HL-60 (cell line): Measurements from ENCODE around the gene STIM2.

Experiments used
- GABPA ChIP-seq: IDR thresholded peaks from 2 replicates; pipeline ENCODE4 v1.6.1; 2012; ENCODE audit warnings: low read depth
- POLR2AphosphoS5 ChIP-seq: IDR thresholded peaks from 2 replicates; pipeline ENCODE4 v1.6.1; 2012; ENCODE audit warnings: low read depth
- TF ChIP-seq, protein P1 (sequence below): IDR thresholded peaks from one replicate; pipeline ENCODE4 v1.5.1; 2011; ENCODE audit warnings: low read length, control low read depth, inconsistent platforms; ENCODE audit not compliant: insufficient read depth

DNA sequence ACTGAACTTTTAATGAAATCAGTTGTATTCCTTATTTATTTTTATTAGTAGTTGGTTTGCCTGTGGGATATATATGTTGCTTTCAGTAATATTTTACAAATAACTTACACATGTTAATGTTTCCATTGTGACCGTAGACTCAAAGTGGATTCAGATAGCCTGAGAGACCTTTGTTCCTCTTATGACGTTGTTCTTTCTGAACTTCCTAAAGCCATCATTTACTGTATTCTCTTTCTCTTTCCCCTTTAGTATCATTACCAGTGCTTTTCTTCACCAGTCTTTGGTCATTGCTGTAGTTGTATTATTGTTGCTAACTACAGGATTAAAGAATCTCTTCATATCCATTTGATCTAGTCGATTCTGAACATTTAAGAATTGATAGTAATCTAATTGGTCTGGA is 4.3 kb downstream of the STIM2 start:
- TF ChIP-seq, protein P1, sequence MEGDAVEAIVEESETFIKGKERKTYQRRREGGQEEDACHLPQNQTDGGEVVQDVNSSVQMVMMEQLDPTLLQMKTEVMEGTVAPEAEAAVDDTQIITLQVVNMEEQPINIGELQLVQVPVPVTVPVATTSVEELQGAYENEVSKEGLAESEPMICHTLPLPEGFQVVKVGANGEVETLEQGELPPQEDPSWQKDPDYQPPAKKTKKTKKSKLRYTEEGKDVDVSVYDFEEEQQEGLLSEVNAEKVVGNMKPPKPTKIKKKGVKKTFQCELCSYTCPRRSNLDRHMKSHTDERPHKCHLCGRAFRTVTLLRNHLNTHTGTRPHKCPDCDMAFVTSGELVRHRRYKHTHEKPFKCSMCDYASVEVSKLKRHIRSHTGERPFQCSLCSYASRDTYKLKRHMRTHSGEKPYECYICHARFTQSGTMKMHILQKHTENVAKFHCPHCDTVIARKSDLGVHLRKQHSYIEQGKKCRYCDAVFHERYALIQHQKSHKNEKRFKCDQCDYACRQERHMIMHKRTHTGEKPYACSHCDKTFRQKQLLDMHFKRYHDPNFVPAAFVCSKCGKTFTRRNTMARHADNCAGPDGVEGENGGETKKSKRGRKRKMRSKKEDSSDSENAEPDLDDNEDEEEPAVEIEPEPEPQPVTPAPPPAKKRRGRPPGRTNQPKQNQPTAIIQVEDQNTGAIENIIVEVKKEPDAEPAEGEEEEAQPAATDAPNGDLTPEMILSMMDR = no peak
- TF ChIP-seq POLR2AphosphoS5 = no peak
- TF ChIP-seq GABPA = no peak
